Testis (tissue), 3 donors: Measurements from ENCODE around the gene HMX1. TPM values are rescaled to one million over a fixed set of nuclear protein-coding genes. Genes with fewer than 3 reads are reported as not detected.

Experiments used
- DNase-seq: peaks from one replicate; pipeline ENCODE4 v3.0.0-alpha.2; 2019
- H3K27ac ChIP-seq, 2 donors: fragments of 200-600 bp; sonication (generic); one replicate each; pipeline ENCODE4 v1.5.1; 2019
- H3K27me3 ChIP-seq: fragments of 200-600 bp; sonication (generic); one replicate; pipeline ENCODE4 v1.5.1; 2019
- H3K36me3 ChIP-seq: fragments of 200-600 bp; sonication (generic); one replicate; pipeline ENCODE4 v1.5.1; 2017; ENCODE audit warnings: low read depth; ENCODE audit errors: missing control alignments
- H3K4me1 ChIP-seq: fragments of 200-600 bp; sonication (generic); one replicate; pipeline ENCODE4 v1.5.1; 2019
- H3K4me3 ChIP-seq, 2 donors: fragments of 200-600 bp; sonication (generic); one replicate each; pipeline ENCODE4 v1.5.1; 2017 to 2019
- H3K9me3 ChIP-seq: fragments of 200-600 bp; sonication (generic); one replicate; pipeline ENCODE4 v1.5.1; 2017
- POLR2A ChIP-seq: fragments of 450-650 bp; IDR thresholded peaks from one replicate; pipeline ENCODE4 v1.6.1; 2017; ENCODE audit warnings: antibody characterized with exemption, mild to moderate bottlenecking, moderate library complexity
- WGBS, 2 donors: methylation state at CpG; one replicate each; pipeline ENCODE4 v1.1.5; 2018; 5-methylcytosine and 5-hydroxymethylcytosine counted together
- intact Hi-C: fragments of 100-400 bp; cut with DNase I; formaldehyde crosslinking; loops from one replicate; pipeline ENCODE4 v1.15.1; 2023; ENCODE audit warnings: low total_unique reads
- polyA plus RNA-seq: library from polyadenylated mRNA; stranded (reverse); fragments of 350-450 nt; fragmentation: Illumina TruSeq; extraction: RNeasy Lipid Tissue Mini Kit (QIAGEN cat#74804); gene quantifications from one replicate; pipeline ENCODE4 v1.2.3, GENCODE V29; 2014; ENCODE audit warnings: low read depth, low replicate concordance; ENCODE audit not compliant: insufficient read depth
- total RNA-seq, 2 donors: library from RNA; depleted of rRNA; stranded (reverse); fragments of >200 nt; gene quantifications; one replicate each; pipeline ENCODE4 v1.2.3, GENCODE V29; 2016
- TF ChIP-seq, protein P1 (sequence below), 3 experiments: fragments of 450-650 bp in 2 of 3; fragments of 200-600 bp in 1 of 3; sonication (generic) in 1 of 3; IDR thresholded peaks; one replicate each; pipeline ENCODE4 v1.5.1; 2016 to 2019; ENCODE audit warnings: antibody characterized with exemption in 3 of 3, mild to moderate bottlenecking in 2 of 3, moderate library complexity in 1 of 3

HMX1 gene
- total and polyA plus RNA-seq, 3 donors from 2014 or later = 0.65 to 7.3 (median 4.2) TPM

DNA sequence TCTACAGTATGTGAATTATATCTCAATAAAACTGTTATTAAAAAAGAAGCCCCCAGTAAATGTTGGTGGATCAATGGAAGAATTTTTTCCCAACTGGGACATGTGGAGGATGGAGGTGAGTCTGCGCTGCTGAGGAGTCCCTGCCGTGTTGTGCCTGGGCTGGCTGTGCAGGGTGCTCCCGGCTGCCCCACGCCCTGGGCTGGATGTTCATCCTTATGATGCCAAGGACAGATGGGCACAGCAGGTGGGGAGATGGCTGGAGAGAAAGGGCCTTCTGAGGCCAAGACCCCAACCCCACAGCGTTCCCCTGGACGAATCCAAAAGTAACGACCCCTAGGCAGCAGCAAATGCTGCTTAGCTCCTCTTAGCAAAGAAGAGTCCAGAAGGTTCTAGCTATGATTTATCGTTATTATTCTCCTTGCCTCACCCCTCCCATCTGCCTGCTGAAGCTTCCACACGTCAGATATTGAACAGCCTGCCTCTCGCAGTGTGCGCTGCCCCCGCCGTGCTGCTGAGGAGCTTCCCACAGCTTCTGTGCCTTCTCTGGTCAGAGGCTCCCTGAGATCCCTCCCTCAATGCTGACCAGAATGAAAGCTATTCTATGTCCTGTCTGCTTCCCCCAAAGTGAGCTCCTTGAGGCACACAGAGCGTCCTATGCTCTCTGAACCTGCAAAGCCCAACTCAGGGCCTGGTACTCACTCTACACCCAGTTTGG, 26.5 kb downstream of the HMX1 start:
- intact Hi-C loops = no loop called here
- Histone ChIP-seq H3K36me3 (no peaks in the 10 kb centered on the region), H3K4me1 (no peaks in the 10 kb centered on the region), H3K4me3 (no peak overlapping the region), H3K9me3 (no peaks in the 10 kb centered on the region), H3K27me3 (no peaks in the 10 kb centered on the region), H3K27ac (no peak overlapping the region)
- WGBS, 2 donors = 62 to 76% methylated on average over 11 to 14 of the region's 14 CpGs
- TF ChIP-seq, protein P1, sequence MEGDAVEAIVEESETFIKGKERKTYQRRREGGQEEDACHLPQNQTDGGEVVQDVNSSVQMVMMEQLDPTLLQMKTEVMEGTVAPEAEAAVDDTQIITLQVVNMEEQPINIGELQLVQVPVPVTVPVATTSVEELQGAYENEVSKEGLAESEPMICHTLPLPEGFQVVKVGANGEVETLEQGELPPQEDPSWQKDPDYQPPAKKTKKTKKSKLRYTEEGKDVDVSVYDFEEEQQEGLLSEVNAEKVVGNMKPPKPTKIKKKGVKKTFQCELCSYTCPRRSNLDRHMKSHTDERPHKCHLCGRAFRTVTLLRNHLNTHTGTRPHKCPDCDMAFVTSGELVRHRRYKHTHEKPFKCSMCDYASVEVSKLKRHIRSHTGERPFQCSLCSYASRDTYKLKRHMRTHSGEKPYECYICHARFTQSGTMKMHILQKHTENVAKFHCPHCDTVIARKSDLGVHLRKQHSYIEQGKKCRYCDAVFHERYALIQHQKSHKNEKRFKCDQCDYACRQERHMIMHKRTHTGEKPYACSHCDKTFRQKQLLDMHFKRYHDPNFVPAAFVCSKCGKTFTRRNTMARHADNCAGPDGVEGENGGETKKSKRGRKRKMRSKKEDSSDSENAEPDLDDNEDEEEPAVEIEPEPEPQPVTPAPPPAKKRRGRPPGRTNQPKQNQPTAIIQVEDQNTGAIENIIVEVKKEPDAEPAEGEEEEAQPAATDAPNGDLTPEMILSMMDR (IDR thresholded peaks at IDR 0.05) = no peak
- no peak for TF ChIP-seq POLR2A
- peak; percentile 9 for DNase-seq

DNA sequence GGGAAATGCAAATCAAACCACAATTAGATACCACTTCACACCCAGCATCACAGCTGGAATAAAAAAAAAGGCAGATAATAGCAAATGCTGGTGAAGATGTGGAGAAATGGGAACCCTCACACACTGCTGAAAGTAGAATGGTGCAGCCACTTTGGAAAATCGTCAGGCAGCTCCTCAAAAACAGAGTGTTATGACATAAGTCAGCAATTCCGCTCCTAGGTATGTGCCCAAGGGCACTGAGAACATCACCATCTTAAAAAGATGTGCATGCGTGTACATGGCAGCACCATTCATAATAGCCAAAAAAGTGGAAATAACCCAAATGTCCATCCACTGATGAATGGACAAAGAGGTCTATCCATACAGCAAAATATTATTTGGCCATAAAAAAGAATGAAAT, 28.0 kb downstream of the HMX1 start:
- H3K27me3 ChIP-seq = no peaks in the 10 kb centered on the region
- H3K9me3 ChIP-seq = no peaks in the 10 kb centered on the region
- TF ChIP-seq POLR2A = no peak
- TF ChIP-seq, protein P1 (IDR thresholded peaks at IDR 0.05) = no peak
- intact Hi-C loops = no loop called here
- no peak overlapping the region for H3K27ac ChIP-seq
- no peak for DNase-seq
- H3K36me3 ChIP-seq = no peaks in the 10 kb centered on the region
- no peak overlapping the region for H3K4me3 ChIP-seq
- H3K4me1 ChIP-seq = no peaks in the 10 kb centered on the region
- WGBS, 2 donors = 84 to 90% methylated on average over 3 of the region's 3 CpGs

DNA sequence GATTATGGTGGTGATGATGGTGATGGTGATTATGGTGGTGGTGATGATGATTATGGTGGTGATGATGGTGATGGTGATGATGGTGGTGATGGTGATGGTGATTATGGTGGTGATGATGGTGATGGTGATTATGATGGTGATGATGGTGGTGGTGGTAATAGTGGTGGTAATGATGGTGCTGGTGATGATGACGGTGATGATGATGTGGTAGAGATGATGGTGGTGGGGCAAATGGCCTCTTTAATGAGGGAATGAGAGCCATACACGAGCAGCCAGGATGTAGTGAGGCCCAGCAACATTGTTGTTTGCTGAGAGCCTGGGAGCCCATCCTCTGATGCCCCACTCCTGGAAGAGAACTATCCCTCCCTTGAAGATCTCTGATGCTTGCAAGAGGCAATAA, 29.0 kb downstream of the HMX1 start:
- intact Hi-C loops = no loop called here
- no peaks in the 10 kb centered on the region for H3K9me3 ChIP-seq
- H3K27me3 ChIP-seq = no peaks in the 10 kb centered on the region
- DNase-seq = no peak
- WGBS, 2 donors = 31 to 65% methylated on average over 2 of the region's 2 CpGs
- H3K36me3 ChIP-seq = no peaks in the 10 kb centered on the region
- no peaks in the 10 kb centered on the region for H3K4me1 ChIP-seq
- no peak overlapping the region for H3K4me3 ChIP-seq
- no peak for TF ChIP-seq POLR2A
- TF ChIP-seq, protein P1 (IDR thresholded peaks at IDR 0.05) = no peak
- no peak overlapping the region for H3K27ac ChIP-seq

DNA sequence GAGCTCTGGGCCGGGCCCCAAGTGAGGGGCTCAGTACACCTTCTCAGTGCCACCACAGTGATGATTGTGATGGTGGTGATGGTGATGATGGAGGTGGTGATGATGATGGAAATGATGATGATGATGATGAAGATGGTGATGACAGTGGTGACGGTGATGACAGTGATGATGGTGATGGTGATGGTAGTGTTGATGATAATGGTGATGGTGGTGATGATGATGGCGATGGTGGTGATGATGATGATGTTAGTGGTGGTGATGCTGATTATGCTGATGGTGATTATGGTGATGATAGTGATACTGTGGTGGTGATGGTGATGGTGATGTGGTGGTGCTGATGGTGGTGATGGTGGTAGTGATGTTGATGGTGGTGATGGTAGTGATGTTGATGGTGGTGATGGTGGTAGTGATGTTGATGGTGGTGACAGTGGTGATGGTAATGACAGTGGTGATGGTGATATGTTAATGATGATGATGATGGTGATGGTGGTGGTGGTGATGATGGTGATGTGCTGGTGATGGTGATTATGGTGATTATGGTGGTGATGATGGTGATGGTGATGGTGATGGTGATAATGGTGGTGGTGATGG, 29.9 kb downstream of the HMX1 start:
- no peaks in the 10 kb centered on the region for H3K9me3 ChIP-seq
- no peak overlapping the region for H3K4me3 ChIP-seq
- no peaks in the 10 kb centered on the region for H3K27me3 ChIP-seq
- 92 to 94% methylated on average over 3 of the region's 3 CpGs for WGBS, 2 donors
- H3K4me1 ChIP-seq = no peaks in the 10 kb centered on the region
- H3K27ac ChIP-seq = no peak overlapping the region
- DNase-seq = no peak
- H3K36me3 ChIP-seq = no peaks in the 10 kb centered on the region
- intact Hi-C loops = no loop called here
- no peak for TF ChIP-seq POLR2A
- TF ChIP-seq, protein P1 (IDR thresholded peaks at IDR 0.05) = no peak
